HepG2 (cell line): Measurements from ENCODE around the gene TEX30.

ENCODE experiments used
- CTCF ChIP-seq: sonication (generic); formaldehyde crosslinking; IDR thresholded peaks from 2 replicates; pipeline ENCODE4 v1.5.0; 2020; ENCODE audit warnings: mild to moderate bottlenecking, missing genetic modification reagents, moderate library complexity
- FOXP1 ChIP-seq, 2 experiments: fragments of 450-650 bp in 1 of 2; IDR thresholded peaks; 2 replicates each; pipeline ENCODE4 v1.6.1; 2017 to 2018; ENCODE audit warnings: antibody characterized with exemption in 1 of 2
- KLF16 ChIP-seq, 2 experiments: sonication (generic) in 1 of 2; formaldehyde crosslinking in 1 of 2; IDR thresholded peaks; 2 replicates each; pipeline versions ENCODE4 v1.6.1 to v1.8.0; 2016 to 2023; ENCODE audit warnings: missing genetic modification reagents in 2 of 2, missing compliant biosample characterization in 1 of 2
- NPAS2 ChIP-seq: sonication (generic); formaldehyde crosslinking; IDR thresholded peaks from 2 replicates; pipeline ENCODE4 v1.8.0; 2022; ENCODE audit warnings: mild to moderate bottlenecking, missing genetic modification reagents, borderline replicate concordance
- POLR2AphosphoS2 ChIP-seq: IDR thresholded peaks from 2 replicates; pipeline ENCODE4 v1.6.1; 2011; ENCODE audit warnings: low read depth, low read length, improper control_type of control experiment
- POLR2AphosphoS5 ChIP-seq: IDR thresholded peaks from 2 replicates; pipeline ENCODE4 v1.6.1; 2012; ENCODE audit warnings: low read depth, low read length
- STAT5B ChIP-seq: sonication (generic); formaldehyde crosslinking; IDR thresholded peaks from 2 replicates; pipeline ENCODE4 v1.4.0; 2020; ENCODE audit warnings: missing genetic modification reagents
- ZFP62 ChIP-seq: sonication (generic); formaldehyde crosslinking; IDR thresholded peaks from 2 replicates; pipeline ENCODE4 v1.4.0; 2020; ENCODE audit warnings: missing genetic modification reagents
- ZNF143 ChIP-seq: sonication (generic); formaldehyde crosslinking; IDR thresholded peaks from 2 replicates; pipeline ENCODE4 v1.4.0; 2020; ENCODE audit warnings: missing genetic modification reagents
- ZNF670 ChIP-seq: sonication (generic); formaldehyde crosslinking; IDR thresholded peaks from 2 replicates; pipeline ENCODE4 v1.8.0; 2022; ENCODE audit warnings: mild to moderate bottlenecking, missing genetic modification reagents, borderline replicate concordance
- ZZZ3 ChIP-seq: sonication (generic); formaldehyde crosslinking; IDR thresholded peaks from 2 replicates; pipeline ENCODE4 v1.4.0; 2020; ENCODE audit warnings: missing genetic modification reagents, mild to moderate bottlenecking, borderline replicate concordance

DNA sequence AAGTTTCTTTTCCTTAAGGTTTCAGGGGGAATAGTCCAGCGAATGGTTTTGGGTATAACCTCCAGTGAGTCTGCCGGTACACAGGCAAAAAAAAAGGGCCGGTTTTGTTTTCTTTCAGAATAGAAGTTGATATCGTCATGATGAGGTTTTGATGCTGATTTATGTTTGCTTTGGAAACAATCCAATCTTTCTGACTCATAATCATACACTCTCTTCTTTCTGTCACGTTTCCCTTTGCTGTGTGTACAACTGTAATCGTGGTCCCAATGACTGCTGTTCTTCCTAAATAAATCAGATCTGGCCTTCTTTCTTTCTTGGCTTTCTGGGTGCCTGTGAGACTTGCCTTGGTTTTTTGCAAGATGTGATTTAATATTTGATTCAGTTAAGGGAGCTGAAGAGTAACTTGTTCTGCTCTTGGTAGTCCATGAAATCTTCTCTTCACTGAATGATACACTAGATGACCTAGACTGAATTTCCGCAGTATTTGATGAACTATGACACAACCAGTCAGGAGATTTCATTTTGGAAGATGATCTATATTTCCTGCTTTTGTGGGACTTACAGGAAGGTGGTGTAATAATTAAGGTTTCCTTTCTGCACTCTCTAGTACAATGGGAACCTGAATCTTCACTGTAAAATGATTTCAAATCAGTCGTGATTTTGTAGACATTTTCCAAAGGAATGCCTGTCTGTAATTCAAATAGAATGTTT, 43.9 kb downstream of the TEX30 start:
- TF ChIP-seq CTCF (CRISPR knock-in tag) (no peak), KLF16 (CRISPR knock-in tag; IDR thresholded peaks at IDR 0.05) (no peak), POLR2AphosphoS5 (no peak), ZNF670 (CRISPR knock-in tag) (no peak), ZFP62 (CRISPR knock-in tag) (no peak), ZZZ3 (CRISPR knock-in tag) (no peak), NPAS2 (no peak), FOXP1 (IDR thresholded peaks at IDR 0.05) (no peak), FOXP1 (CRISPR knock-in tag; IDR thresholded peaks at IDR 0.05) (no peak), ZNF143 (CRISPR knock-in tag) (no peak), STAT5B (CRISPR knock-in tag) (no peak), POLR2AphosphoS2 (no peak)
